RWPE1 (cell line): ENCODE results near the gene SAMD8.
A peak's percentile ranks its signal among the peaks of the same experiment; 100 is the strongest.
"Not testable (repeated sequence)": the region's sequence is repeated elsewhere in the genome, so short reads cannot be mapped to it uniquely, and the experiment has no call there.

ENCODE experiments used
- CTCF ChIA-PET: fragments of 350-600 bp; sonication (Branson Sonifier 250); formaldehyde crosslinking; extraction: SDS; loops from one replicate; lab custom pipeline; 2021; lab: Yijun Ruan, JAX
- POLR2A ChIA-PET: fragments of 400-600 bp; formaldehyde crosslinking; extraction: SDS; loops from one replicate; lab custom pipeline; 2020; ENCODE audit warnings: antibody characterized with exemption; ENCODE audit not compliant: low non-redundant PET; lab: Yijun Ruan, JAX
- DNase-seq: peaks from one replicate; pipeline ENCODE4 v3.0.0; 2012; ENCODE audit warnings: low spot score
- H3K27ac ChIP-seq: fragments of 450-650 bp; 2 replicates; pipeline ENCODE4 v1.5.1; 2017
- TF ChIP-seq, protein P1 (sequence below): fragments of 450-650 bp; conservative IDR thresholded peaks from 2 replicates; pipeline ENCODE4 v1.5.1; 2017; ENCODE audit warnings: low read depth, mild to moderate bottlenecking

The SAMD8 gene

DNA sequence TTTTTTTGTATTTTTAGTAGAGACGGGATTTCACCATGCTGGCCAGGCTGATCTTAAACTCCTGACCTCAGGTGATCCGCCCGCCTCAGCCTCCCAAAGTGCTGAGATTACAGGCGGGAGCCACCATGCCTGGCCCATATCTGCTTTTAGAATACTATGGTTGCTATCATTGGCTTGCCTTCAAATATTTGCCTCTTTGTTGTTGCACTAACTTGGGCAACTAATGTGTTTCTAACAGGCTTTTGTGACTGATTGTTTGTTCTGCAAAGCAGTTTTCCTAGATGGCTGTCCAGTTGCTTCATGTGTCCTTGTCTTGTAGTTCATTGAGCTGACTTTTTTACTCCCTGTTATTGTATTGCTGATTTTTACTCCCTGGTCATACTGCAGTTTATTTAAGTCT, 108.8 kb downstream of the SAMD8 start:
- TF ChIP-seq, protein P1, sequence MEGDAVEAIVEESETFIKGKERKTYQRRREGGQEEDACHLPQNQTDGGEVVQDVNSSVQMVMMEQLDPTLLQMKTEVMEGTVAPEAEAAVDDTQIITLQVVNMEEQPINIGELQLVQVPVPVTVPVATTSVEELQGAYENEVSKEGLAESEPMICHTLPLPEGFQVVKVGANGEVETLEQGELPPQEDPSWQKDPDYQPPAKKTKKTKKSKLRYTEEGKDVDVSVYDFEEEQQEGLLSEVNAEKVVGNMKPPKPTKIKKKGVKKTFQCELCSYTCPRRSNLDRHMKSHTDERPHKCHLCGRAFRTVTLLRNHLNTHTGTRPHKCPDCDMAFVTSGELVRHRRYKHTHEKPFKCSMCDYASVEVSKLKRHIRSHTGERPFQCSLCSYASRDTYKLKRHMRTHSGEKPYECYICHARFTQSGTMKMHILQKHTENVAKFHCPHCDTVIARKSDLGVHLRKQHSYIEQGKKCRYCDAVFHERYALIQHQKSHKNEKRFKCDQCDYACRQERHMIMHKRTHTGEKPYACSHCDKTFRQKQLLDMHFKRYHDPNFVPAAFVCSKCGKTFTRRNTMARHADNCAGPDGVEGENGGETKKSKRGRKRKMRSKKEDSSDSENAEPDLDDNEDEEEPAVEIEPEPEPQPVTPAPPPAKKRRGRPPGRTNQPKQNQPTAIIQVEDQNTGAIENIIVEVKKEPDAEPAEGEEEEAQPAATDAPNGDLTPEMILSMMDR = no peak
- DNase-seq = no peak
- ChIA-PET POLR2A (no interaction called here), CTCF (interaction anchor here (0.6 kb wide), 2 partner anchors 21 to 25 kb away, joined by 3 to 5 read pairs; no protein-coding TSS in a partner anchor)
- peak overlapping the region; percentile 50 for H3K27ac ChIP-seq

DNA sequence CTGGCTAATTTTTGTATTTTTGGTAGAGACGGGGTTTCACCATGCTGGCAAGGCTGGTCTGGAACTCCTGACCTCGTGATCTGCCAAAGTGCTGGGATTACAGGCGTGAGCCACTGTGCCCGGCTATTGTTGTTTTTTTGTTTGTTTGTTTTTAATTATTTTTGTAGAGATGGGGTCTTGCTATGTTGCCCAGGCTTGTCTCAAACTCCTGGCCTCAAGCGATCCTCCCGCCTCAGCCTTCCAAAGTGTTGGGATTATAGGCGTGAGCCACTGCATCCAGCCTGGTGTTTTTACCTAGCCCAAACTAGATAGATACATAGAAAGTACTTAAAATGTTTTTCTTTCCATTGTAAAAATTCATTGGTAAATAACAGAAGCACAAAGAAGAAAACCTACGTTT, 110.0 kb downstream of the SAMD8 start:
- DNase-seq, CTCF ChIA-PET, POLR2A ChIA-PET: not testable (repeated sequence)
- H3K27ac ChIP-seq = peak overlapping the region; percentile 50

DNA sequence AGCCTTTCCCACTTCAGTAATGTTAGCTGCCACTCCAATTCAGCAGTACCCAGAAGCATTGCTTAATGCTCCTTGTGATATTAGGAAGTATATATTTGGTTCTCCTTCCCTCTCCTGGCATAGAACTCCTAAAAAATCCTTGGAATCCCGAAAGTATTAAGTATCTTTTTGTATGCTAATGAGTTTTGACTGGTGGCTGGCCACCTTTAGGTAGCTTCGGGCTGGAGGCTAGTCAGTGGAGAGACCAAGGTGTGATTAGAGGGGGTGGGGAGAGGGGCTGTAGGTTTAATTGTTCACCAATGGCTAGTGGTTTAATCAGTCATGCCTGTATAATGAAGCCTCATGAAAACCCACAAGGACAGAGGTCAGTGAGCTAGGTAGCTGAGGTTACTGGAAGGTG, 112.1 kb downstream of the SAMD8 start:
- peak overlapping the region; percentile 23; the same call in 1 of the 2 replicates for H3K27ac ChIP-seq
- DNase-seq = no peak
- ChIA-PET POLR2A (interaction anchor here (1.3 kb wide), 1 partner anchor 13 kb away, joined by 5 read pairs; the partner anchor contains the start of gene VDAC2), CTCF (interaction anchor here (0.7 to 2.9 kb wide), 4 partner anchors 12 to 1229 kb away, joined by 3 to 12 read pairs (median 6); partner anchors contain the start of genes COMTD1 and VDAC2)
- TF ChIP-seq, protein P1 = no peak

DNA sequence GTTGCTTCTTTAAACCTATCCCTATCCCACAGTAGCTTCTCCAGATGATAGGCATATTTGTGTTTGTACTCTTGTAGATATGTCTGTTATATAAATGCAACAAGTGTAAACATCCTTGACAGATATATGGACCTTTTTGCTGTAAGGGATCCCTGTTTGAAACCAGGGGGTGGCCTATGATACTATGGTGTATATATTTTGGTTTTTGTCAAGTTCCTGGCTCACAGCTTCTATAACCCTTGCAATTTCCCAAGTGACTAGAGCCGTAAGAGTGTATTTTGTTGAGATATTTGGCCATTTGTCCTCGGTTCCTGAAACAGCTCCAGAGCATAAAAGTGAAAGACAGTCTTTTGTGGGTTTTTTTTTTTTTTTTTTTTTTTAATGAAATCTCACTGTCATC, 114.6 kb downstream of the SAMD8 start:
- TF ChIP-seq, protein P1 = no peak
- H3K27ac ChIP-seq = peak overlapping the region; percentile 83
- ChIA-PET POLR2A (interaction anchor here (1.1 kb wide), 1 partner anchor 16 kb away, joined by 3 read pairs; the partner anchor contains the start of gene VDAC2), CTCF (interaction anchor here (0.6 to 1.2 kb wide), 3 partner anchors 19 to 42 kb away, joined by 3 to 6 read pairs (median 4); no protein-coding TSS in a partner anchor)
- DNase-seq = no peak

DNA sequence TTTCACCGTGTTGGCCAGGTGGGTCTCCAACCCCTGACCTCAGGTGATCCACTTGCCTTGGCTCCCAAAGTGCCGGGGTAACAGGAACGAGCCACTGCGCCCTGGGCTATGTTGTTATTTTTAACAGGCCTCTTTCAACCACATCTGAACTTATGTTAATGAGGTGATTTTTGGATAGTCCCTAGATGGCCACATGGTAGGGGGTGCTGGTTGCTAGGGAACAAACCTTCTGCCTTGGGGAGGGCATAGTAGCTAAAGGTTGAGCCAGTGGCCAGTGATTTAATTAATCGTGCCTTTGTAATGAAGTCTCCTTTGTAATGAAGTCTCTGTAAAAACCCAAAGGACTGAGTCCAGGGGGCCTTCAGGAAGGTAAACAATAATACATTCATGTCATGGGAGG, 115.2 kb downstream of the SAMD8 start:
- POLR2A ChIA-PET = interaction anchor here (1.1 kb wide), 1 partner anchor 16 kb away, joined by 3 read pairs; the partner anchor contains the start of gene VDAC2
- TF ChIP-seq, protein P1 = no peak

DNA sequence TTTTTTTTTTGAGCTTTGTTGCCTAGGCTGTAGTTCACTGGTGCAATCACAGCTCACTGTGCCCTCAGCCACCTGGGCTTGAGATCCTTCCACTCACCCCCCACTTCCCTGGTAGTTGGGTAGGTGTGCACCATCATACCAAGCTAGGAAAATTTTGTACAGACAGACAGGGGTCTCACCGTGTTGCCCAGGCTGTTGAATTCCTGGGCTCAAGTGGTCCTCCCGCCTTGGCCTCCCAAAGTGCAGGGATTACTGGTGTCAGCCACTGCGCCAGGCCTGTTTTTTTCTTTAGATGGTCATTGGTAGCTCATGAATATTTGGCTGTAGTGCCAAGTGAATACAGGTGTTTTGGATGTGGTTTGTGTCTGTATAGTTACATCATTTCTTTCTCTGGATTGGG, 116.8 kb downstream of the SAMD8 start:
- H3K27ac ChIP-seq = peak overlapping the region; percentile 71
- ChIA-PET CTCF (interaction anchor here (0.6 to 1.5 kb wide), 3 partner anchors 40 to 44 kb away, joined by 3 to 6 read pairs (median 4); no protein-coding TSS in a partner anchor), POLR2A (no interaction called here)
- TF ChIP-seq, protein P1 = no peak
- DNase-seq = no peak

More for the DNA sequence above, 115.2 kb downstream of the SAMD8 start:
- peak overlapping the region; percentile 83 for H3K27ac ChIP-seq
- CTCF ChIA-PET = interaction anchor here (0.6 to 1.2 kb wide), 3 partner anchors 19 to 43 kb away, joined by 3 to 6 read pairs (median 4); no protein-coding TSS in a partner anchor
- no peak for DNase-seq

DNA sequence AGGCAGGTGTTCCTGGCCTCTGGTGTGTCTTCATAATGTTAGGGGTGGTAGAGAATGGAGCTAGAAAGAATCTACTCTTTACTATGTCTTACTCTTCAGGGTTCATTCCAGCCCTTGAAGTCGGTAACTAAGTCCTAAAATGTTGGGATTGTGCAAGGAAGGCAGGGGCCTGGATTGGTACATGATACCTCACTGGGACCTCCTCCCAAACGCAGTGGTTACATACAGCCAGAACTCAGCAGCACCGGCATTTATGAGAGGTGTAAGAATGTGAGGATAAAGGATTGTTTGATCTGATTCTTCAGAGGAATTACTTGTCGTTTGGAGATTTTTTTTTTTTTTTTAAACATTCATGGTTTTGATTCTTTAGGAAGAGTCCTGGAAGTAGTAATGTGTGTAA, 117.4 kb downstream of the SAMD8 start:
- H3K27ac ChIP-seq = no peak overlapping the region; the same call in 1 of the 2 replicates
- TF ChIP-seq, protein P1 = no peak
- POLR2A ChIA-PET = no interaction called here
- CTCF ChIA-PET = interaction anchor here (1.5 to 4.5 kb wide), 2 partner anchors 41 kb away, joined by 6 to 40 read pairs; no protein-coding TSS in a partner anchor
- DNase-seq = no peak
